ENCODE measurements around the gene GAB1. TPM values are rescaled to one million over a fixed set of nuclear protein-coding genes. Genes with fewer than 3 reads are reported as not detected.

Gene GAB1
- total and polyA plus RNA-seq, 7 donors = 10.0 to 71.6 (median 44.1) TPM

DNA sequence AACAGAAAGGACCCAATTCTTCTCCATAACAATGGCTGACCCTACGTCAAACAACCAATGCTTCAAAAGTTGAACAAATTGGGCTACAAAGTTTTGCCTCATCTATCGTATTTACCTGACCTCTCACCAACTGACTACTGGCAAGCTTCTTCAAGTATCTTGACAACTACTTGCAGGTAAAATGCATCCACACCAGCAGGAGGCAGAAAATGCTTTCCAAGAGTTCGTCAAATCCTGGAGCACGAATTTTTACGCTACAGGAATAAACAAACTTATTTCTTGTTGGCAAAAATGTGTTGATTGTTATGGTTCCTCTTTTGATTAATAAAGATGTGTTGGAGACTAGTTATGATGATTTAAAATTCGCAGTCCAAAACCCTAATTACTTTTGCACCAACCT is 6.7 kb upstream of the GAB1 start:
- Histone ChIP-seq H3K9me3 (no peaks in the 10 kb centered on the region), H3K4me1 (peaks cover 0 to 3% (median 0%) of the 10 kb centered on the region in 4 donors), H3K36me3 (no peaks in the 10 kb centered on the region), H3K27me3 (no peaks in the 10 kb centered on the region), H3K4me3 (no peak overlapping the region), H3K27ac (no peak overlapping the region)
- TF ChIP-seq, protein P1, sequence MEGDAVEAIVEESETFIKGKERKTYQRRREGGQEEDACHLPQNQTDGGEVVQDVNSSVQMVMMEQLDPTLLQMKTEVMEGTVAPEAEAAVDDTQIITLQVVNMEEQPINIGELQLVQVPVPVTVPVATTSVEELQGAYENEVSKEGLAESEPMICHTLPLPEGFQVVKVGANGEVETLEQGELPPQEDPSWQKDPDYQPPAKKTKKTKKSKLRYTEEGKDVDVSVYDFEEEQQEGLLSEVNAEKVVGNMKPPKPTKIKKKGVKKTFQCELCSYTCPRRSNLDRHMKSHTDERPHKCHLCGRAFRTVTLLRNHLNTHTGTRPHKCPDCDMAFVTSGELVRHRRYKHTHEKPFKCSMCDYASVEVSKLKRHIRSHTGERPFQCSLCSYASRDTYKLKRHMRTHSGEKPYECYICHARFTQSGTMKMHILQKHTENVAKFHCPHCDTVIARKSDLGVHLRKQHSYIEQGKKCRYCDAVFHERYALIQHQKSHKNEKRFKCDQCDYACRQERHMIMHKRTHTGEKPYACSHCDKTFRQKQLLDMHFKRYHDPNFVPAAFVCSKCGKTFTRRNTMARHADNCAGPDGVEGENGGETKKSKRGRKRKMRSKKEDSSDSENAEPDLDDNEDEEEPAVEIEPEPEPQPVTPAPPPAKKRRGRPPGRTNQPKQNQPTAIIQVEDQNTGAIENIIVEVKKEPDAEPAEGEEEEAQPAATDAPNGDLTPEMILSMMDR (IDR thresholded peaks at IDR 0.05) = no peak
- TF ChIP-seq POLR2AphosphoS5 (IDR thresholded peaks at IDR 0.05) (no peak), POLR2A (IDR thresholded peaks at IDR 0.05) (no peak), EP300 (IDR thresholded peaks at IDR 0.05) (no peak)
- DNase-seq = no peak
- 91 to 95% methylated on average over 6 of the region's 6 CpGs for WGBS, 2 donors
- intact Hi-C loops (cut with DNase I) = no loop called here

DNA sequence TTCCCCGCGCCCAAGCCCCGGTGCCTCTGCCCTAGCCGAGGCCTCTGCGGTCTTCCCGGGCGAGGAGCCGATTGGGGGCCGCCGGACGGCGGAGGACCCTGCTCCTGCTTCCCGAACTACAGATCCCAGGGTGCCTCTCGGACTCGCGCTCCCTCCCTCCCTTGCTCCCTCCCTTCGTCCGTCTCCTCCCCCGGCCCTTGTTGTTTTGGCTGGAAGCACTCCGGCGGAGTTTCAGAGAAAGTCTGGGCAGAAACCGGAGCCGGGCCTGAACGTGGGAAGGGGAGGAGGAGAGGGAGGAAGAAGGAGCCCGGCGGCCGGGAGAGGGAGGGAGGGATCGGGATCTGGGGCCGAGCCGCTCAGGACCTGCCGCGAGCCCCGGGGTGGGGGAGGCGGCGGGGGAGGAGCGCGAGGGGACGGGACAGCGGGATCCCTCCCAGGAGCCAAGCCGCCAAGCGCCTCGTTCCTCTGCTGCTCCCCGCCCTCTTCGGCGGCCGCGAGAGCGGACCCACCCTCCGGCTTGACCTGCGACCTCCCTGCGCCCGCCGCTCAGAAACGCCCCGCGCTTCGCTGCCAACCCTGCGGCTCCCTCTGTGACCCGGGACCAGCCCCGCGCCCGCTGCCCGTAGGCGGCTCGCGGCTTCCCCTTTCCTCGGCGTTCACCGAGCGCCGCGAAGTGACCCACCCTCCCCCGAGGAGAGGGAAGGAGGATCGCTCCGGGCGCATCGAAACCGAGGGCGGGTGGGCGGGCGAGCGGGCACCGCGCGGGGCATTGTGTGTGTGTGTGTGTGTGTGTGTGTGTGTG is 496 bp upstream of the GAB1 start:
- Histone ChIP-seq H3K4me1 (peaks cover 0 to 40% (median 34%) of the 10 kb centered on the region in 4 donors), H3K27ac (peak overlapping the region; percentile 90 to 99 (median 96)), H3K9me3 (no peaks in the 10 kb centered on the region), H3K36me3 (no peaks in the 10 kb centered on the region), H3K27me3 (no peaks in the 10 kb centered on the region), H3K4me3 (peak overlapping the region; percentile 58 to 99 (median 80))
- WGBS, 2 donors = 1% methylated on average over 85 of the region's 85 CpGs
- TF ChIP-seq EP300 (IDR thresholded peaks at IDR 0.05) (no peak), POLR2AphosphoS5 (IDR thresholded peaks at IDR 0.05) (peak; percentile 45 to 74 (median 64)), POLR2A (IDR thresholded peaks at IDR 0.05) (peak in 1 of 2 donors; percentile 42)
- TF ChIP-seq, protein P1 (IDR thresholded peaks at IDR 0.05) = no peak
- intact Hi-C loops (cut with DNase I) = loop anchor here (2.0 to 5.0 kb wide), 6 partner anchors 41 to 177 kb away; partner anchors contain the start of gene SMARCA5
- DNase-seq = peak; percentile 96

DNA sequence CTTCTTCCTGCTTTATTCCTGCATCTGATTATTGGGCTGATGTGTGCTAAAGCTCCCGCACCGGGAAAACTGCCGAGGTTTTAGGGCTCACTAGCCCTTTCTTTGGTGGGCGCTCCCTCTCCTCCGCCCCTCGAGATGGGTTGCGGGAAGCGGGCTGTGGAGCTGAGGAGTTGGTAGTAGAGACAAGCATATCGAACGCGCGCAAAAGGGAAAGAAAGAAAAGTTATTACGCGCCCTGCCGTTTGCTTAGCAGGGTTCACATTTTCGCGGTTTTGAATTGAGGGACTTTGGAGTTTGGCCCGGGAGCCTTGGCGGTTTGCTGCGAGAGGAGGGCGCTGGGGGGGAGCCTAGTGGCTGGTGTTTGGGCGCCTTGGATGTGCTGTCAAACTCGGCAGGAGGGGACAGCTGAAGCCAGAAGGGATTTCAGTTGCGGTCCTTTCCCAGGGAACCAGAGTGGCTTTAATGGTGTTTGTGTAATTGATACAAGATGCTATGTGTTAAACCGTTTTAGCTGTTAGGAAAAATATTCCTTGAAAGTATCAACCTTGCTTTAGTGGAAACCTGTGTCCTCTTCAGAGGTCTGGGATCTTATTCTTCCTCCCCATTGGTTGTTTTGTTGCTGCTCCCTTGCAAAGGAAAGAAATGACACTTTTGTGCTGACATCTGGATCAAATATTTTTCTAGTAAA is 1.1 kb downstream of the GAB1 start:
- DNase-seq = peak; percentile 71
- intact Hi-C loops (cut with DNase I) = loop anchor here (2.0 to 5.0 kb wide), 7 partner anchors 43 to 175 kb away; partner anchors contain the start of gene SMARCA5
- TF ChIP-seq POLR2A (IDR thresholded peaks at IDR 0.05) (no peak), EP300 (IDR thresholded peaks at IDR 0.05) (no peak), POLR2AphosphoS5 (IDR thresholded peaks at IDR 0.05) (no peak)
- TF ChIP-seq, protein P1 (IDR thresholded peaks at IDR 0.05) = no peak
- H3K4me1 ChIP-seq = peaks cover 0 to 48% (median 45%) of the 10 kb centered on the region in 4 donors
- no peaks in the 10 kb centered on the region for H3K36me3 ChIP-seq
- H3K4me3 ChIP-seq = peak overlapping the region; percentile 58 to 99 (median 80)
- H3K27me3 ChIP-seq = no peaks in the 10 kb centered on the region
- peak overlapping the region; percentile 90 to 99 (median 96) for H3K27ac ChIP-seq
- 1 to 2% methylated on average over 25 of the region's 25 CpGs for WGBS, 2 donors
- H3K9me3 ChIP-seq = no peaks in the 10 kb centered on the region

DNA sequence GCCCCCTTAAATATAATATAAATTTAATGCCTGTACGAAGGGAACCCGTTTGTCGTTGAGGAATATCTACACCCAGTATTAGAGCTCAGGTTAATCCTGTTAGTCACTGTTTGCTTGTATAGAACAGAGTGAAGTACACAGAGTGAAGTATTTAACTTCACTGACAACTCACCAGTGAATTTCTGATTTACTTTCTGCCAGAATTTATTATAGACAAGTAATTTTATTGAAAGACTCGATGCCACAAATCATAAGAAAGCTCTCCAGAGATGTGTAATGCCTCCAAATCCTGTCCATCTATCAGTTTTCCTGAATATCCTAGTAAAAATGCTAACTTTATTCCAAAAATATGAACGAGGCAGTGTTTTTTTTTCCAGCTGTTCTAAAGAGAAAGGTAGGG is 1.6 kb downstream of the GAB1 start:
- Histone ChIP-seq H3K4me3 (peak overlapping the region; percentile 58 to 99 (median 80)), H3K9me3 (no peaks in the 10 kb centered on the region), H3K27ac (peak overlapping the region; percentile 90 to 99 (median 96)), H3K27me3 (no peaks in the 10 kb centered on the region), H3K4me1 (peaks cover 0 to 54% (median 47%) of the 10 kb centered on the region in 4 donors), H3K36me3 (no peaks in the 10 kb centered on the region)
- TF ChIP-seq POLR2A (IDR thresholded peaks at IDR 0.05) (no peak), POLR2AphosphoS5 (IDR thresholded peaks at IDR 0.05) (no peak), EP300 (IDR thresholded peaks at IDR 0.05) (no peak)
- TF ChIP-seq, protein P1 (IDR thresholded peaks at IDR 0.05) = no peak
- intact Hi-C loops (cut with DNase I) = loop anchor here (2.0 to 5.0 kb wide), 4 partner anchors 42 to 144 kb away; no protein-coding TSS in a partner anchor
- no peak for DNase-seq
- whole genome bisulfite sequencing, 2 donors = 11 to 46% methylated on average over 5 of the region's 5 CpGs
